CD4-positive, alpha-beta T cell treated with Interleukin-15 for 1 hour (primary cell): Measurements from ENCODE around the gene HOXA7.
A peak's percentile ranks its signal among the peaks of the same experiment; 100 is the strongest.

Source experiments
- DNase-seq: peaks from one replicate; pipeline ENCODE4 v3.0.0-alpha.2; 2020

The HOXA7 gene

DNA sequence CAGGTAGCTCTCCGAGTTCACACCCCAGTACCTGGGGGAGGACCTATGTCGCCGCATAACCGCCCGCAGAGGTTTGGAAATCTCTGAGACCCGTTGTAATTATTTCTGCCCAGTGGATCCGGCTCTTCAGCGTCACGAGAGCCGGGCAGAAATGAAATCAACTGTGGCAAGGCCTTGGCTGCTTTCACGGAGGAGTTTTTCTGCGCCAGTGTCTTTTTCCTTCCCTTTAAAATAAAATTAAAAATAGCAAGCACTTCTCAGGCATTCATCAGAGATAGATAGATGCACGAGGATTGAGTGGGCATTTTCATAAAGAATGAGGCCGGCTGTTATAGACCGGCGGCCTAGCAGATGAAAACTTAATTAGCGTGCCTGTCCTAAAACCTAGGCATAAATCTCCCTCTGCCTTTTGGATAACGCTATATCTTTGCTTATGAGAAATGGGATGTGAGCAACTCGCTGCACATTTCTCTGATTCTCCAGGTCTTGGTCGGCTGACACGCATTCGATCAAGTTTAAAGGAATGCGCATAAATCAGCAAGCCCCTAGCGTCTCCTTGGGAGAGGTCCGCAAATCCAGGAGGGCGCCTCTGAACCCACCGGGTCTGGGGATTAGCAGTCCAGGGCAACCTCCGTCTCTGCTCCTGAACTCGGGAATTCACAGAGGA is 37.0 kb upstream of the HOXA7 start:
- DNase-seq, result no peak

DNA sequence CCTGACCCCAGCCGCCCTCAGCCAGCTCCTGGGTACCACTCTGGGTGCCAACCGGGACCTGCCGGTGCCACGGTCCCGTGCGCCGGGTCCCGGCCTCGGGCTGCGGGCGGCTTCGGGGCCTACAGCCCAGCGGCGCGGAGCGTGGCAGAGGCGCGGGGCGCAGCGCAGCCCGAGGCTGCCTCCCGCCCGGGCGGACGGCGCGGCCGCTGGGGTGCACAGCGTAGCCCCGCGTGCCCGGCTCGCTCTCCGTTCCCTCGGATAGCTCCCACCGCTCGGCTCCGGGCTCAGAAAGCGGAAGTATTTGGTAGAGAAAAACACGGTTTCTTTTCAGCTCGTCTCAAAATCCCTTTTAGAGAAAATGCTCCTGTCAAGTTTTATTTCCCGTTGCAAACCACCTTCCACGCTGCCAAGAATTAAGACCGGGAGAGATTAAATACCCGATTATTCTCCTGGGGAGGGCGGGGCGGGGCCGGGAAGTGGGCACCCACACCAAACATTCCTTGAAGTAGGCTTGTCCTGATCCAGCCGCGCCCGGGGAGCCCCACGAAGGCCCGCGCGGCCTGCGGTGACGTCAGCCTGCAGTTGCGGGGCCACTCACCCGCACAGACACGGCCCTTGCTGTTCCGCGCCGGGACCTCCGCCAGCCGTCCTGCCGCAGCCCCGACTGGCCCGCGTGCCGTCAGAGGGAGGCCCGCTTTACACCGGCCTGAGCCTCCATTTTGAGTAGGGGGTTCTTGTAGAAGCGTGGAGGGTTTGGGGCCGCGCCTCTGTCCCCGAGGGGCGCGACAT is 36.3 kb upstream of the HOXA7 start:
- DNase-seq, result no peak

GRCh38 chr7:27191833-27192545 is 35.5 kb upstream of the HOXA7 start:
- no peak for DNase-seq

DNA sequence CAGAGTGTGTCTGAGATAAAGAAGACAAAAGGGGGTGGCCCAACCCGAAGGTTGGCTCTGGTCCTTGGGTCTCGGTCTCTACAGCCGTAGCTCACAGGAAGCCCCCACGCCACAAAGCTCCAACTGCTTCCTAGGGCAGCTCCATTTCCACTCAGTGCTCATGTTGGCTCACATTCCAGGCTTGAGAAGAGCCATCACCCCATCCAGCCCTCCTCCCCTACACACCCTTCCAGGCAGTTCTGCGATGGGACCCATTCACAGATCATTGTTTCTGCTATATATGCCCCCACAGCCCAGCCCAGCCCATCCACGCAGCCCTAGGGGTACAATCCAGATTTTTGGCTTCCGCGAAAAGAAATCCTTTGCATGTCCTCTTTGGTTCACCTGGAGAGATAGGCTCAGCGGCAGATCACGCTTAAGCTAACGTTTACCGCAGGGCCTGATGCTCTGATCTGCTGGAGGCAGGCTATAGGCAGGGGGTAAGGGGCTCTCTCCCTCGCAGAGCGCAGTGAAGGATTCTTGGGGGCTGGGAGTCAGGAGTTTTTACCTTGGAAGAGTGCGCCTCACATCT is 34.8 kb upstream of the HOXA7 start:
- DNase-seq, result no peak

- no peak for DNase-seq
Observed at GRCh38 chr7:27189997-27190748, 33.7 kb upstream of the HOXA7 start.

DNA sequence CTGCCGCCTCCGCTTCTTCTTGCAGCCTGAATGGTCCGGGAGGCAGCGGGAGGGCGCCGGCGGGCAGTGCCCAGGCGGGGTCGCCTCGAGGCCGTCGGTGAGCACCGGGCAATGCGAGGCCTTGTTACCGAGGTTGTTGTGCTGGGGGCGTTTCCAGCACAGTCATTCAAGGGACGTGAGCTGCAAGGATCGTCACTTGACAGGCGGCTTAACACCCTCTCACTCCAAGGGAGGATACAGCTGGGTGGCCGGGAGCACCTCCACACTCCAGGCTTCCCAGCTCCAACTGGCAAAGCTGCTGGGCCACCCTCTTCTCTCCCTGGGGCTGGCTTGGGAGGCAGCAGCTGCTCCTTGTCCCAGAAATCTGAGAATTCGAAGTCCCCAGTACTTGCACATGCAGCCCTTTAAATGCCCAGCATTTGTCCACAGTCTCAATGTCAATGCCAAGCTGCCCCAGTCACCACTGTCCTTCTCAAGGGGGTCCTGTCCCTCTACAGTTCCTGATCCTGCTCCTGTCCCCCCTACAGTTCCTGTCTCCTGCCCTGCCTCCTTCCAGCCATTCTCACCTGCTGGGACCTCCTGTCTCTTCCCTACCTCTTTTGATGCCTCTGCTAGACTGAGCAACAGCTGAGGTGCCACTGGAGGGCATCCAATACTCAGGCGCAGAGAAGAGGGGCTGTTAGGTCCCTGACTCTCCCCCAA is 33.0 kb upstream of the HOXA7 start:
- no peak for DNase-seq

DNA sequence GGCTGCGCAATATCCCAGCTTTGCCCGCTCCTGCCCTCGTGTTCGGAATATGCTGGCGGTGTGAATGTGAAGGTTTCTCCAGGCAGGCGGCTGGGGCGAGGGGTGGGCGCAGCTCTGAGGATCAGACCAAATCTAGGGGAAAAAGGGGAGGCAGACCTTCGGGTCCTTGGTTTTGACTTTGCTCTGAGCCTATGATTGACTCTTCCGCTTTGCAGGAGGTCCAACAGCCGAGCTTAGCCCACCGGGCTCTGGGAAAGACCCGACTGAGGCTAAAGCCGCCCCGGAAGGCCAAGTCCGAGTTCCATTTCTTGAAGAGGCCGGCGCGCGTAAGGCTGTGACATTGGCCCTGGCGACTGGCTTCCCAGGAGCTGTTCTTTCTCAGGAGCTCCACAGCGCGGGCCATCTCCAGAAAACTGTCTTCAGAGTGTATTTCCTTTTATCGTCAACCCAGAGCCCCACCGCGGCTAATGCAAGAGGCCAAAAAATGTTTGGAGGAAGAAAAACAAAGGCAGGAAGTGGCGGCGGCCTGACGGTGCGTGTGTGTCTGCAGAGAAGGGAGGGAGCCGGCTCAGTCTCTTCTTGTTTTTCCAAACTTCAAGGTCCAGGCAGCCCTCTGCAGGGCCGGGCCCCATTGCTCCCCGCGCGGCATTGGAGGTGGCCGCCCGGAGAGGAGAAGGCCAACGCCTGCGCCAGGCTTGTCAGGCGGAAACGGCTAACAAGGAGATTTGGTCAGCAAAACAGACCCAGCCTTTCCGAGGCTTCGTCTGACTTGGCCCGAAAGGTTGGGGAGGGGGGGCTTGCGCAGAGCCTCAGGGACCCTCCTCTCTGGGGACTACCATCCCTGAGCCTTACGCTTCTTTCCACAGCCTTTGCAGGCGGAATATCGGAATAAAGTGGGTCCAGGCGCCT is 32.2 kb upstream of the HOXA7 start:
- DNase-seq, result peak; percentile 54

- no peak for DNase-seq
Observed at GRCh38 chr7:27187475-27188385, 31.3 kb upstream of the HOXA7 start.

GRCh38 chr7:27186668-27187474 is 30.4 kb upstream of the HOXA7 start:
- DNase-seq, result no peak

- DNase-seq, result no peak
Observed at GRCh38 chr7:27185854-27186667, 29.6 kb upstream of the HOXA7 start.

DNA sequence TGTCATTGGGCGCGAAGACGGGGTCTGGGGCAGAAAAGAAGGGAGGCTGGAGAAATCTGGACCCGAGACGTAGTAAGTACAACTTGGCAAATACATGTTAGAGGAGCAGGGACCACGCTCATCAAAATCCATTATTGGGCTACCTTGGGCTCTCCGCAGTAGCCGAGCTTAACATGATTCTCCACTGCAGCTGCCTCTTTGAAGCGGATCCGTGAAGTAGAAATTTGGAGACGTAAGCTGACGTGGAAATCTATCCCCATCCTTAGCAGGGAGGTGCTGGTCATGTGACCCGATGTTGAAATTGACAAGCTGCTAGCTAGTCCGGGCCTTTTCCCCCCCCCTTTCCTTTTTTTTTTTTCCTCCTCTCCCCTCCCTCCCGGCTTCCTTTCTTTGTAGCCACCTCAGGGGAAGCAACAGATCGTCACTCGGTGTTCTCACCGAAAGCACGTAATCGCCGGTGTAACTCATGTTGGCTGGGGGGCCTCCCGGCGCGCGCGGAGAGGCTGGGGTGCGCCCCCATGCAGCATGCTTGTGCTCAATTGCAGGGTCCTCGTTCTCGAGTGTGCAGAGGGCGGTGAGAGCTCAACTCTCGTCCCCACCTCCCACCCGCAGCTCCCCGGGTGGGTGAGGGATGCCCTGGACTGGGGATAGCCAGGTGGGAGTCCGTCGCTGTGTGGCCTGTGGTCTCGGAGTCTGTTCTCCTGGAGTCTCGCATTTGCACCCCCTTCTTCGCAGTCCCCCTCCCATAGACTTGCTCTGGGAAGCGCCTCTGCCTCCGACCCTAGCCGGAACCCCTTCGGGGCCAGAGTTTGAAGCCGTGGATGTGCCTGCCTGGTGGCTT is 28.8 kb upstream of the HOXA7 start, which contains the start of gene HOXA11:
HOXA11 (minus strand) TSS at position 220 of the 841 bp plus-strand sequence; CDS start at position 132, 88 bp downstream.
- DNase-seq, result no peak

DNA sequence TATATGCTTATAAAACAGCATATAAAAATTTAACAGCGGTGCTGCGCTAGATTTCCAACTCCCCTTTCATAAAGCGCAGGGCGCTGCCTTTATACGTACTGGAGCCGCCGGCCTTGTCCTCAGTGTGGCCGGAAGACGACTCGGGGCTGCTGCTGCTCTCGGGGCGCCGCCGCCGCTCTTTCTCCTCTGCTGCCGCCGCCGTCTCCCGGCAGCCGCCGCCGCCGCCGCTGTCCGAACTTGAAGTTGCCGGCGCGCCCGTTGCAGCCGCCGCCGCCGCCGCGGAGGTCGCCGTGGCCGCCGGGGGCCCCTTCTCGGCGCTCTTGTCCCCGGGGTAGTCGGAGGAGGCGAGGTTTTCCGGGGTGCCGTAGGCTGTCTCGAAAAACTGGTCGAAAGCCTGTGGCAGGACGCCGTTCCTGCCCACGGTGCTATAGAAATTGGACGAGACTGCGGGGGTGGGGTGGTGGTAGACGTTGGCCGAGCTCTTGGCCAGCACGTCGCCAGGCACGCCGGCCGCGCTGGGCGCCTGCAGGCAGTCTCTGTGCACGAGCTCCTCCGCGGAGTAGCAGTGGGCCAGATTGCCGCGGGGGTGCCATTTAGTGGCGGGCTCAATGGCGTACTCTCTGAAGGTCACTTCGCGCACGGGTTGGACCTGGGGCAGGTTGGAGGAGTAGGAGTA is 28.0 kb upstream of the HOXA7 start:
- DNase-seq, result no peak

- DNase-seq, result no peak
Observed at GRCh38 chr7:27183682-27184336, 27.3 kb upstream of the HOXA7 start.

DNA sequence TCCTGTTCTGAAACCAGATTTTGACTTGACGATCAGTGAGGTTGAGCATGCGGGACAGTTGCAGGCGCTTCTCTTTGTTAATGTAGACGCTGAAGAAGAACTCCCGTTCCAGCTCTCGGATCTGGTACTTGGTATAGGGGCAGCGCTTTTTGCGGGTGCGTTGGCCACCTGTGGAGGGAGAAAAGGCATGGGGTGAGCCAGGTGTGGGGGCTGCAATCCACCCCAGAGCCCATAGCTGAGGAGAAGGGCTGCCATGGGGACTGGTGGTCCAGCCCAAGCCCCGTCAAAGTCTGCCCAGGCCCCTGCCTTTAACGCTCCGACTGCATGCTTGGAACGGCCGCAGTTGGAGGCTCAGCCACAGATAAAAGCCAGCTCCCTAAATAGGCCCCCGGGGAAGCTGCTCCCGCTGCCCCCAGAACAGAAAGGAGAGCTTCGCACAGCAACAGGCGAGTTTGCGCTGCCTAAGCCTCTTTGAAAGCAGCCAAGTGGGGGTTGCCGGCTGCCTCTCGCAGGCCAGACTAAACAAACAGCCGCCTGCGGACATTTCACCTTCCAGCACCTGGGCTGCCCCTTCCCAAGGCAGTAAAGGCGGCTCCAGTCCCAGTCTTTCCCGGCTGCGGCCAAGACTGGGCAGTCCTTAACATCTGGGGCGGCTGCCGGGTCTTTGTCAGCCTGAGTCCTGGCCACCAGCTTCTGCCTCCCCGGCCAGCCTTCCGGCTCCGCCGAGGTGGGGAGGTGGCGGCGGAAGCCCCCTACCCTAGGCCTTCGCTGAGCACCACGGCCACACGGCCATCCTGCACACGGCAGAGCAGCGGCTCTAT is 26.6 kb upstream of the HOXA7 start:
- DNase-seq, result no peak

GRCh38 chr7:27182285-27182841 is 25.9 kb upstream of the HOXA7 start:
- DNase-seq, result no peak
